GM21447 (cell line): ENCODE results near the gene WNT11.
"Not testable (repeated sequence)": the region's sequence is repeated elsewhere in the genome, so short reads cannot be mapped to it uniquely, and the experiment has no call there.

ENCODE experiments used
- ATAC-seq: cut with Tn5 transposase; IDR thresholded peaks from one replicate; pipeline ENCODE4 v1.9.1; 2021; ENCODE audit not compliant: unreplicated experiment

The WNT11 gene

DNA sequence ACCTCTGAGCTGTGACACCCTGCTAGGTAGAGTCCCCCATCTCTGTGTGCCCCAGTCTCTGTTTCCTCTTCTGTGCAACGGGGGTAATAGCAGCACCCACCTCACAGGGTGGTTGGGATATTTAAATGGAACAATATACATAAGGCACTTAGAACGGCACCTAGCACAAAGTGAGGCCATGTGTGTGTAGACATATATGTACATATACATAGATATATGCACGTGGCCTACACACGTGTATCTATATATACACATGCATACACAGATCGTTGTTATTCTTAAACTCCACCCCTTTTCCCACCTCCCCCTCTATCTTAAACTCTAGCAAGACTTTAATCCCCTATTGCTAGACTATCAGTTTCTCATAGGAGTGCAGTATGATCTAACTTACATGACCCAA, 2.4 kb downstream of the WNT11 start:
- no peak for ATAC-seq

DNA sequence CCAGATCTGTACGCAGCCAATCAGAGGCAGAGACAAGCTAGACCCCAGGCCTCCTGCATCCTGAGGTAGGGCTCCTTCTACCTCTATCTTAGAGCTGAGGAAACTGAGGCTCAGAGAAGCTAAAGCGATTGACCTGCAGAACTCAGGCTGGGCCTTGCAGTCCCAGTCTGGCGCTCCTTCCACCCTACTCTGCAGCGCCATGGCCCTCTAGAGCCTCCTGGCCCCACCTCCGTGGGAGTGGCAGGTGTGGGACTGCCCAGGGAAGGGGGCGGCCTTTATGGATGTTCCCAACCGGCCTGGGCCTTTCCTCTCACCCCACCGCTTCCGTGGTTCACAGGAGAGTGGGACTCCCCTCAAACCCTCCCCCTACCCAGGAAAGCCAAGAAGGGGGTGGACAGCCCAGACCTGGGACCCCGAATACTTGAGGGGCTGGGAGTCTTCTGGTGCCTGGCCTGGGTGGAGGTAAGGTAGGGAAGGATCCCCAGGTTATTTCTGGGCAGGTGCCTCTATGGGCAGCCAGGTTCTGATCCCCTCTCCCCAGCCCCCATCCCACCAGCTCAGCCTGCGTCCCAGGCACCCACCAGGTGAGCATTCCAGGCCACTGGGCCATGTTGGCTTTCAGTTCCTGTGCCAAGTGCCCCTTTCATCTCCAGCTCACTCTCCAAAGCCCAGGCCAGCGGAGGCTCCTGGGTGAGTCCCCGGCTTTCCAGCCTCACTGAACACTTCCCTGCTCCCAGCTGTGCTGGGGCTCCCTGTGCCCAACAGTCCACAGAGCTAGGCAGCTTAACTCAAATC, 3.0 kb downstream of the WNT11 start:
- no peak for ATAC-seq

DNA sequence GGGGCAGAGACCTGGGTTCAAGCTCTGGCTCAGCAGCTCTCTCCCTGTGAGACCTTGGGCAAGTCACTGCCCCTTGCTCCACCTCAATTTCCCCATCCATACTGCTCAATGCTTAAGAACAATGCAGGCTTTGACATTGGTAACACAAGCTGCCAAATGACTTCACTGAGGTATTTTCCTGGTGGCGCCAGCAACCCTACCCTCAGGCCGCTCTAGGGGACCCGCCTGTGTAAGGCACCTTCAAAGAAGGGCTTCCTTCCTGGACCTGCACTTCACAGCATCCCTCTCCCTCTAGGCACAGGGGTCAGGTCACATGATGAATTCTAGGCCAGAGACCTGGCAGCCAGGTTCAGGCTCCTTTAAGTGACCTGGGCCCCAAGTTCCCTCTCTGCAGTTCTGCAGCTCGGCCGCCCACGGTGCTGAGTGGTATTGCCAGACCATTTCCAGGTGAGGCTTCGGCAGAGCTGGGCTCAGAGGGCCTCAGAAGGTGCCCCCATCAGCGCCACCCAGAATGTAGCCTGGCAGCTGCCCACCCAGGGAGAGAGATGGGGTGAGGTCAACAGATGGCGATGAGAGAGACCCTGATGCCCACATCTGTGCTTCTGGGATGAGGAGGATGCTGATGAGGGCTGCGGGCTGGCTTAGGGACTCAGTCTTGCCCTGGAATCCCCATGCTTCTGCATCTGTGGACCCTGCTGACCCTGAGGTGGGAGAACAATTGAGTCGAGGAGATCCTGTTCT, 4.5 kb downstream of the WNT11 start:
- no peak for ATAC-seq

DNA sequence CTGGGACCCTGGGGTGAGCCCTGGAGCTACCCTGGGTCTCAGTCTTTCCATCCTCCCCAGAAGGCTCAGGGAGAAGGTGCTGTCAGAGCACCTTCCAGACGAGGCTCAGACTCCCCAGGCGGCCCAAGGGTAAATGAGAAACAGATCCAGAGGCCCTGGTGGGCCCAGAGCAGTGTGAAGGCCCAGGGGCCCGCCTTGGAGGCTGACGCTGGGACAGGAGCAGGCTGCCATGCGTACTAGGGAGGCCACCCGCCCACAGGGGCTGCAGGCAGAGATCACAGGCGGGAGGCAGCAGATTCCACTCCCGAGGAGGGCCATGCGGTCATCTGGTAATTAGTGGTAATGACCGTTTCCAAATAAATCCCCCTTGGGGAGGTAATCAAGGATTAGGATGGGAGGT, 5.2 kb downstream of the WNT11 start:
- no peak for ATAC-seq

DNA sequence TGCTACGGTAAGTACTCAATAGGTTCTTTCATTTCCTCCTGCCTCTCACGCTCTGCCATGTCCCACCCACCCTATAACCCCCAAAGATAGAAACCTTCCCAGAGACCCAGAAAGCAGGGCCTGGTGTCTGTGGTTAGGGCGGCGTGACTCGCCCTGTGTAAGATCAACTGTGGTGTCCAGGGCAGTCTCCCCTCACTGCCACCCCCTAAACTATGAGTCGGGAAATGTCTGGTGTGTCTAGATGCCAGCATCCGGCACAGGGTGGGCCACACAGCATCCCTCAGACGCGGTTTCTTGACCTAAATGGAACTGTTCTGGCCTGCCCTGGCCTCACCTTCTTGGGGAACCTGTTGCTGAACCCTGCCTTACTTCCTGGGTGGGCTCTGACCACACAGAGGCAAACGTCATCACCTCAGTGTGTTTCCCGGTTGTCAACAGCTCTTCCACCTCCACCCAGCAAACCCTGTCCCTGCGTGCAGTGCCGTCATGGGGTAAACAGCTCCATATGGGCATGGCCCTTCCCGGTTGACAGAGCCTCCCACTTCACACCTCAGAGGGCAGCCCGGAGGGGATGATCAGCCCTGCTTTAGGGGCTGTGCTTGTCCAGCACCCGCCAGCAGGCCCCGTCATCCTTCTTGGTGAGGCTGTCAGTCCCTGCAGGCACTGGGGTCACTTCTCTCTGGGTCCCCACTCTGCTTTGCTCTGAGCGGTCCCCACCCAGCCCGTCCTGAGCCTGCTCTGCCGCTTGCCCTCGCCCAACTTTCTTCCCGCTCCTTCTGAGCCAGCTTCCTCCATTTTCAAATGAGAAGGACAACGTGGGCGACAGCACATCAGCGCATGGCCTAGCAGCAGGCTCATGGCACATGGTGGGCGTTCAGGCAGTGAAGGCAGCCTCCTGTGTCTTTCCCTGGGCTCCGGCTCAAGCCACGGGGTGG, 6.0 kb downstream of the WNT11 start:
- ATAC-seq, result no peak

DNA sequence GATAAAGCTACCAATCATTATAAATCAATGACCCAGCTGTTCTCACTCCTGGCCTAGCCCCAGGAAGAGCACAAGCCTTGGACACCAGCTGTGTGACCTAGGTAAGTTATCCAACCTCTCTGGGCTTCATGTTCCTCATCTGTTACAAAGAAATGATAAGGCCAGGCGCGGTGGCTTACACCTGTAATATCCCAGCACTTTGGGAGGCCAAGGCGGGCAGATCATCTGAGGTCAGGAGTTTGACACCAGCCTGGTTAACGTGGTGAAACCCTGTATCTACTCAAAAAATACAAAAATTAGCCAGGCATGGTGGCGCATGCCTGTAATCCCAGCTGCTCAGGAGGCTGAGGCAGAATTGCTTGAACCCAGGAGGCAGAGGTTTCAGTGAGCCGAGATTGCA, 7.6 kb downstream of the WNT11 start:
- not testable (repeated sequence) for ATAC-seq

DNA sequence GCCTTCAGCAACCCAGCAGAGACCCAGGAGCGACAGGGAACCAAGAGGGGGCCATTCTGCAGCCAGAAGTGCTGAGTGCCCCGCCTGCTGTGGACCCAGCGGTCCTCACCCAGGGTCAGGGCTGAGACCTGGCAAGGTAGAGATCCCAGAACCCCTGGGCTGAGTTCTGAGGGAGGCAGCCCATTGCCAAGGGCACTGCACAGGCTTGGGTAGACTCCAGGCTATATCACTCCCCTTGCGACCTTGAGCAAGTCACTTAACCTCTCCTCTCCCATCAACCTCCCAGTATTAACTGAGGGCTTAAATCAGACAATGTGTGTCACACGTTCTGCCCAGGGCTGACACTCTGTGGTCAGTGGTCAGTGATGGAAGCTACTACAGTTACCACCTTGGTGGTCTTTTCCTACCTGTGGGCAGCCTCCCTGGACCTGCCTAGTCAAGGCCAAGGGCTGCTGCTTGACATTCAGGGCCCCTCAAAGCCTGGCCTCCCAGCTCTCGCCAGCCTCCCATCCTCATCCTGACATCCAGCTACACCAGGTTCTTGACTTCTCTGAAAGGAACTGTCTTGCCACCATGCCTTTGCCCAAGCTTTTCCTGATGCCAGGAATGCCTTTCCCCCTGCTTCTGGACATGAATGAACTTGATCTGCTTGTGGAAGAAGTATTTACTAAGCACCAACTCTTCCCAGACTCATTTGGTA, 8.2 kb downstream of the WNT11 start:
- no peak for ATAC-seq

DNA sequence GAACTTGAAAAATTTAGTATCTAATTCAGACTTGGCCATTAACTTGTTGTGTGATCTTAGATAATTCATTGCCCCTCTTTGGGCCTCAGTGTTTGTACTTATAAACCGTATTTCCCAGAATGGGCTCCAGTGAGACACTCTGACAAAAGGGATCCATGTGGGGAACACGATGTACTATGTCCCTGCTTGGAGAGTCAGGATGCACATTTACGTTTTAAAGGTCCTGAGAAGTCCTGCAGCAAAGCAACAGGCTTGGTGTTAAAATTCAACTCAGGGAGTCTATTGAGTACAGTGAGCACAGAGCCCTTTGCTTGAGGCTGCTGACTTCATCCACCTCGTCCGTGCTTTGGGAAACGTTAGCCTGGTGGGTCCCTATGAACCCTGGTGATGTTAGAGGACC, 9.0 kb downstream of the WNT11 start:
- ATAC-seq, result no peak

DNA sequence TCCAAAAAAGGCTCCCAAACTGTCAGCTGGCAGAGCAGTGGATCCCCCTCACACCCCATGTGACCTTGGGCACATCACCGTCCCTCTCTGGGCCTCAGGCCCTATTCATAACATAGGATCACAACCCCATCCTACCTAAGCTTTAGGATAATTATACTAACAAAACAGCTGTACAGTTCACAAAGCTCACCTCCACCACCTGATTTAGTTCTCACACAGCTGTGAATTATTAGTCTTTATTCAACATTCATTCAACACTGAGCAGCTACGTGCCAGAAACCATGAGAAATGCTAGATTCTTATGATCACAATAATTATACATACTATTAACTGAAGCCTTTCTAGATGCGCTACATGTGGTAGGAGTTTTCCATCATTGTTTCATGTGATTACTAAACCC, 9.5 kb downstream of the WNT11 start:
- ATAC-seq, result no peak

DNA sequence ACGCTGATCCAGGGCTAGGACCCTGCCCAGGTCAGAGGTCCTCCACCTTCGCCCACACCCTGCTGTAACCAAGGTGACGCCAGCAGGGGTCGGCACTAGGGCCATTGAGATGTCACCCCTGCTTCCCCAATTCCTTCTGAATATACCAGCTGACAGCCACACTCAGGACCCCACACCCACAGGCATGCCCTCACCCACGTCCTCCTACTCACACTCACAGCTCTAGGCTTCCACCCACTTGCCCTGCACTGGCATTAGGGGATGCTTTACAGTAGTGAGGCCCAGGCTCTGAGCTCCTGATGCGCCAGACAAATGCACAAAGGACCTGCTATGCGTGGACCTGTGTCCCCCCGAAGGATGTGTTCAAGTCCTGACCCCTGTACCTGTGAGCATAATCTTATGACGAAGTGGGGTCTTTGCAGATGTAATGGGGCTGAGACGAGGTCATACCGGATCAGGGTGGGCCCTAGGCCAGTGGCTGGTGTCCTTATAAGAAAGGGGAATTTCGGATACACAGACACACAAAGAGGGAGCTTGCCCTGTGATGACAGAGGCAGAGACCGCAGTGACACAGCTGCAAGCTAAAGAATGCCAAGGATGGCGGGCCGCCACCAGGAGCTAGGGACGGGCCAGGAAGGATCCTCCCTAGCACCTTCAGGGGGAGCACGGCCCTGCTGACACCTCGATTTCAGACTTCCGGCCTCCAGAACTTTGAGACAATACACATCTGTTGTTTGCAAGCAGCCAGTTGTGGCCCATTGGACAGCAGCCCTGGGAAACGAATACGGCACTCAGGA, 11.2 kb downstream of the WNT11 start:
- ATAC-seq, result no peak

DNA sequence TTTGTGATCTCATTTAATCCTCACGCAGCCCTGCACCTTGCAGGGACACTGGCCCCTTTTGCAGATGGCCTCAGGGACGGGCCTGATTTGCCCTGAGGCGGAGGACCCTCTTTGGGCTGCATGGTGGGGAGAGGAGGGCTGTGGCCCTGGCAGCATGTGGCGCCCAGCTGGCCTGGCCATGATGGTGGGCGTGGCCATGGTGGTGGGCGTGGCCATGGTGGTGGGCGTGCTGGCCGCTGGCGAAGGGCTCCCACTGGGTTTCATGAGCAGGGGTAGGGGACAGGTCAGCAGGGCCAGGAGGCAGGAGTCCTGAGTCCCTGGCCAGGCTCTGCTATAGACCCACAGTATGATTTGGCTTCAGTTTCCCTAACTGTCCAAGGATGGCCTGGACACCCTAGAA, 13.1 kb downstream of the WNT11 start:
- no peak for ATAC-seq

DNA sequence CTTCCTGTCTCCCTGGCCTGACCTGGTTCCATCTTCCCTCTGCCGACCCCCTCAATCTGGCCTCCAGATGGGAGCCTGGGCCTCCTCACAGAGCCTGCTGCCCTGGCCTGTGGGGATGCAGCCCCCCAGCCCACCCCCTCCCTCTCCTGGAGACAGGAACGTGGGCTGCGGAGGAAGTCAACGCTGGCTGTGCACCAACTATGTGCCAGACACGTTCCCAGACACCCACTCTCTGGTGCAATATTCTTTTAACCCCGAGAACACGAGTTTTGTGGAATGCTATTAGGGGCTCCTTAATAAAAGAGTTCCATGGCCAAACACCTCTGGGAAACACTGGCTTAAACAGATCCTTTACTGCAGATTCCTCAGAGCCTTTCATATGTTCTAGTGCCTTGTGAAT, 15.9 kb downstream of the WNT11 start:
- ATAC-seq, result no peak

DNA sequence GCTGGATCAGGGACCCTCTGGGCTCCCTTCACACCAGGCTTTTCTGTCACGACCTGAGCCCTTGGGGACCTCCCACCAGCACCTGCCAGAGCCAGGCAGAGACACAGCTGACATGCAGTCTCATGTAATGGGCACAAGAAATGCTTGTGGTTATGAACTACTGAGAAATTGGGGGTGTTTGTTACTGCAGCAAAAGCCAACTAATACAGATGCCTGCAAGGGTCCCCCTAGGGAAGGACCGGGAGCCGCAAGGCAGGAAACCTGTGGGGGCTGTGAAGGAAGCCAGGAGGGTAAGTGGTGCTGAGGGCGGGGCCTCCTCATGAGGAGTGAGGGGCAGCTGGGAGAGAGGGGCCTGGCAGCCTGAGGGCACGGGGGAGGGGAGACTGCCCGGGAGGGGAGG, 16.6 kb downstream of the WNT11 start:
- no peak for ATAC-seq

DNA sequence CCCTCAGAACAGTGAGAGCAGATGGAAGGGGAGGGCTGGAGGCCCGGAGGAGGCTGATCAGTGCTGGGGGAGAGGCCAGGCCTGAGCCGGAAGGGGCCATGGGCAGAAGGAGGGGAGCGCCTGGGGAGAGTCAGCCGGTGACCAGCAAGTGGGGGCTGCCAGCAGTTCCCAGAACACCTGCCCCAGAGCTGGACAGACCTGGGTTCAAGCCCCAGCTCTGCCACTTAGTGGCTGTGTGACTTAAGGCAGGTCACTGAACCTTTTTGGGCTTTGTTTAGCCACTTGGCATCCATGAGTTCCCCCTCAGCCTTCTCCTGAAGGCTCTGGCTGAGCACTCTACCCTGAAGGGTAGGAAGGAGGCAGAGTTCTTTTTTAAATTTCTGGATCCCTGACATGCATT, 17.4 kb downstream of the WNT11 start:
- no peak for ATAC-seq

DNA sequence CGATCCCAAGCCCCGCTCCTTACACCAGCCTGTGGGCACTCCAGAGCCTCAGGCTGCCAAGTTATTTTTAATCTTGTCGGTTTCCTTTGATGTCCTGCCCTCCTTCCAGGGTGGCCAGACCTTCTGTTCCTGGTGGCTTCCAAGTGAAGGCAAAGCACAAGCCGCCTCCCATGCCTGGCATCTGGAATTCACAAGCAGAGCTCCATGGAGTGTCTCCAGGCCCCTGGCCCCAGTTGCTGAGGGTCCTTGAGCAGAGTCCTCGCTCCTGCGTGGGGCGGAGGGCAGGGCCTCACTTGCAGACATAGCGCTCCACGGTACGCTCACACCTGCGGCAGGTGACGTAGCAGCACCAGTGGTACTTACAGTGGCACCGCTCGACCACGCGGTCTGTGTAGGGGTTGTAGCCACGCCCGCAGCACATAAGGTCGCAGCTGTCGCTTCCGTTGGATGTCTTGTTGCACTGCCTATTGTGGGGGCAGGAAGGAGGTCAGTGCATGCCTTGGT, 19.5 kb downstream of the WNT11 start:
- no peak for ATAC-seq

DNA sequence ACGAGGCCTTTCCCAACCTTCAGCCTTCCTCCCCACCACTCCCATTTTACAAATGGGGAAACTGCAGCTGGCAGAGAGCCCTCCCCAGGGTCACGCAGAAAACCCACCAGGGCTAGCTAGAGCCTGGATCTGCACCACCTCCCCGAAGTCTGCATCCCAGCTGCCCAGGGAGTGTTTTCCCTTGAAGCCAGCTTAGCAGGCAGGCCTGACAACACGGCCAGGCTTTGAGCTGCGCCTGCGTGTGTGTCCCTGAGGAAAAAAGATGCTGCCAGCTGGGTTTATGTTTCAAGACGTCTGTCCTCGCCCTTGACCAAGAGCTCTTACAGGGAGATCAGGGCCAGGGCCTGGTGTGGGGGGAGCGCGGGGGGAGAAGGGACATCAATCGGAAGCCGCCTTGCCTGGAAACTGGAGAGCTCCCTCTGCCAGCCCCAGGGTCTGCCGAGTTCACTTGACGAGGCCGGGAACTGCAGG, 20.3 kb downstream of the WNT11 start:
- no peak for ATAC-seq

DNA sequence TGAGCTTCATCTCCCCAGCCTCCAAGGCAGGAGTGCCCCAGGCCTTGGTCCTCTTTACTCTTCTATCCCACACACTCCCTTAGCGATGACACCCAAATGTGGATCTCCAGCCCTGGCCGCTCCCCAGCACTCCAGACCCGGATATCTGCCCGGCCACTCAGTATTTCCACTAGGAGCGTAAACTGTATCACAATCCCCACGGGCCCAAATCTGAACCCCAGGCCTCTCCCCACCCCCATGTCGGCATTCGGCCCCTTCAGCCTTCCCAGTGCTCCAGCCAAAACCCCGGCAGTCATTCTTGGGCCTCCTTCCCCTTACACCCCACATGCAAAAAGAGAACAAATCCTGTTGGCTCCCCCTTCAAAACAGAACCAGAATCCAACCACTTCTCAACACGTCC, 20.8 kb downstream of the WNT11 start:
- no peak for ATAC-seq

DNA sequence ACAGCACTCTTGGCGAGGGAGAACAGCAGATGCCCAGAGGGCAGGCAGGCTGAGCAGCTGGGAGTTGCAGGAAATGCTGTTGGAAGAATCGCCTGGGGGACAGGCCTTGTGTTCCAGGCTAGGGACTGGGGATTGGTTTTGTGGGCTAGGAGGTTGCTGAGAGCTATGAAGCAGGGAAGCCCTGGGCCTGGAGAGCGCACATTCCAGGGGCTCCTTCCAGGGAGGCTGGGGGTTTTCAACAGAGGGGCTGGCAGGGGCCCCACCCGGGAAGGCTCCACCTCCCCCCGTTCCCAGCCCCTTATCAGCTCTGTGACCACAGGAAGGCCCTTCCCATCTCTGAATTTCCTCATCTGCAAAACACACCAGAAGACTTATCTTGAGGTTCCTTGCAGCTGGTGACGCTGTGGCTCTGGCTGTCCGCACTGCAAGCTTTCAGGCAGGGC, 21.7 kb downstream of the WNT11 start:
- no peak for ATAC-seq

DNA sequence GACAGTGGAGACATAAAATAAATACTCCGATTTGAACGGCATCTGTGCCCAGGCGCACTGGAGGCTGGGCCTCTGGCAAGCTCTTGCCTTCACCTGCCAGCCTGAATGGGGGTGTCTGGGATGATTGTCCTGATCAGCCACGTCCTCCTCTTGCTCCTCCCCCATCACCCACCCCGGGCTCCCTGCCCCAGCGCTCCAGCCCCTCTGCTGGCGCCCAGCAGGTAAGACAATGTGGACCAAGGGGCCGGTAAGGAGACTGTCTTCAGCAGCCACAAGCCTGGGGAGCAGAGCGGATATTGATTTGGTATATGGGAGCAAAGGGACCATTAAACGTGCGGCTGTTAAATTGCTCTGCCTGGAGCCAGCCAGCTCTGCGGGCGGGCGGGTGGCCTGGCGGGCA, 24.9 kb downstream of the WNT11 start:
- ATAC-seq, result no peak

DNA sequence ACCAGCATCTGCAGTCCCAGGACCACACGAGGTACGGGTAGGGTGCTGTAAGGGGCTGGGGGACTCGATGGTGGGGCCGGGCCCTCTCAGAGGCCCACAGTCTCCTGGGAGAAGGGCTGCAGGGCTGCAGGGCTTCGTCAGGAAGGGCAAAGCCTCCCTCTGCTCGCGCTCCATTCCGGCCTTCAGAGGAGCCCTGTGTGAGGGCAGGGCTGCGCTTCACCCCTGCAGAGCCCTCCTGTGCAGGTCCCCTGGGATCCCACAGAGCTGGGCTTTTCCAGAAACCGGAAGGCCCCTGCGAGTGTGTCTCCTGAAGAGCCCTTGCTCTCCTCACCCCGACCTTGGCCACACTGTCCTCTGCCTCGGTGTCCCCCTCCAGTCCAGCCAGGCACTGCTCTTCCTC, 27.2 kb downstream of the WNT11 start:
- no peak for ATAC-seq
